Measurements from ENCODE around the gene MEIOC.

MEIOC gene

DNA sequence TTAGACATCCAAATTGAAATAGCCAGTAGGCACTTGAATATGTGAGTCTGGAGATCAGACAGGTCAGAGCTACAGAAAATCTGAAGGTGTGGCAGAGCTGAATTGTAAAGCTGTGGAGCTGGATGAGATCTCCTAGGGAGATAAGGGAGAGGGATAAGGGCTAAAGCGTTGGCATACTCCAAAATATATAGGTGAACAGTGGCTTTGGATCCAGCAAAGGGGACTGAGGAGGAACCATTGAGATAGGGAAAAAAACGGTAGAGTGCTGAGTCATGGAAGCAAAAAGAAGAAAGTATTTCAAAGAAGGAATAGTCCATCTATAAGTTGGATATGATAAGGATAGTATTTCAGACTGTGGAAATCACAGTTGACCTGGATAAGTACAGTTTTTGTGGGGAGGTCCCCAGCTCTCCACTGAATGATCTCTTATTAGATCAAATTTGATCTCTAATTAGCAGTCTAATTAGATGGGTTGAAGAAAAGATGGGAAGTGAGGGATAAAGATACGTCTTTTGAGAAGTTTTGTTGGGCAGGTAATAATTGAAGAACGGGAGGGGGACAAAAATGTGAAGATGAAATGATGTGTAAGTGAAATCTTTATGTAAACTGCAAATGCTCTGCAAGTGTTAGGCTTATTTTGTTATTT is 51.6 kb downstream of the MEIOC start:
- ATAC-seq (replicated peaks) (no peak), DNase-seq (no peak)
- Mint-ChIP-seq H3K9me3 (no peaks in the 10 kb centered on the region), H3K27me3 (peaks cover 0 to 12% of the 10 kb centered on the region in 2 donors), H3K4me1 (peaks cover 0 to 4% of the 10 kb centered on the region in 2 donors), H3K27ac (no peak overlapping the region), H3K36me3 (peaks cover 3% of the 10 kb centered on the region in 2 donors), H3K4me3 (no peak overlapping the region)

GRCh38 chr17:44708401-44709263 is 52.4 kb downstream of the MEIOC start, which contains the start of gene DBF4B:
Gene DBF4B, plus strand, starts transcription at chr17:44708665. Its CDS starts 156 bp downstream, at chr17:44708821.
- ATAC-seq (replicated peaks) = peak; percentile 86 to 90
- peak; percentile 85 for DNase-seq
- Mint-ChIP-seq H3K9me3 (no peaks in the 10 kb centered on the region), H3K27me3 (peaks cover 0 to 12% of the 10 kb centered on the region in 2 donors), H3K4me1 (peaks cover 0 to 4% of the 10 kb centered on the region in 2 donors), H3K27ac (peak within 1 kb of the TSS; percentile 57), H3K4me3 (no peak within 1 kb of the TSS), H3K36me3 (peaks cover 4 to 6% of the 10 kb centered on the region in 2 donors)

- Mint-ChIP-seq H3K4me3 (no peak overlapping the region), H3K27ac (no peak overlapping the region), H3K9me3 (no peaks in the 10 kb centered on the region), H3K36me3 (peaks cover 29 to 48% of the 10 kb centered on the region in 2 donors), H3K4me1 (no peaks in the 10 kb centered on the region), H3K27me3 (no peaks in the 10 kb centered on the region)
- DNase-seq (no peak), ATAC-seq (replicated peaks) (no peak)
These were observed 63.2 kb downstream of the MEIOC start for GRCh38 chr17:44719444-44719843.

DNA sequence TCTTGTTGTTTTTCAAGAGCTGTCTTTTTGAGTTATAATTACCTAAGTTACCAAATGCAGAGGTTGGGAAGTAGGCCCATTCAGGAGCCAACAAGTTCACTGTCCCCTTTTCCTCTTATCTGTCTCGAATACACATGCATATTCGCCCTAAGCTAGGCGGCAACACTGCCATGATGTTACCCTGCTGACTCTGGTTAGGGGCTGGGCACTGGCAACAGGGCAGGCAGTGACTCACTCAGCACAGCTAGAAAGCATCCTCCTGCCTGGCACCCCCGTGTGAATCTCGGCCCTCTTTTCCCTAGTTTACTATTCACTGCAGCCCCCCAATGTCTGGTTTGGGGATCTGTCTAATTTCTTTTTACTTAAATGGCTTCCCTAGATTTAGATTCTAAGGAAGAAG is 66.0 kb downstream of the MEIOC start:
- no peaks in the 10 kb centered on the region for H3K4me1 Mint-ChIP-seq
- no peaks in the 10 kb centered on the region for H3K27me3 Mint-ChIP-seq
- H3K27ac Mint-ChIP-seq = no peak overlapping the region
- H3K4me3 Mint-ChIP-seq = no peak overlapping the region
- ATAC-seq (replicated peaks) (no peak), DNase-seq (no peak)
- H3K36me3 Mint-ChIP-seq = peaks cover 24 to 39% of the 10 kb centered on the region in 2 donors
- H3K9me3 Mint-ChIP-seq = no peaks in the 10 kb centered on the region

Measured in stimulated activated naive B cell treated with anti-CD40 and anti-IgM and Interleukin-4, amounts not matched to agents 10 μg/mL and 1 μg/mL and 100 μg/mL, for 72 hours (primary cell).